ENCODE measurements around the gene FOXD4. TPM values are rescaled to one million over a fixed set of nuclear protein-coding genes. Genes with fewer than 3 reads are reported as not detected.
"Not testable (repeated sequence)": the region's sequence is repeated elsewhere in the genome, so short reads cannot be mapped to it uniquely, and the experiment has no call there.

Gene FOXD4
- 0.06 TPM for polyA plus RNA-seq (2013, experiment 1 of 2)
- polyA plus RNA-seq (2013, experiment 2 of 2): 0.01 TPM

DNA sequence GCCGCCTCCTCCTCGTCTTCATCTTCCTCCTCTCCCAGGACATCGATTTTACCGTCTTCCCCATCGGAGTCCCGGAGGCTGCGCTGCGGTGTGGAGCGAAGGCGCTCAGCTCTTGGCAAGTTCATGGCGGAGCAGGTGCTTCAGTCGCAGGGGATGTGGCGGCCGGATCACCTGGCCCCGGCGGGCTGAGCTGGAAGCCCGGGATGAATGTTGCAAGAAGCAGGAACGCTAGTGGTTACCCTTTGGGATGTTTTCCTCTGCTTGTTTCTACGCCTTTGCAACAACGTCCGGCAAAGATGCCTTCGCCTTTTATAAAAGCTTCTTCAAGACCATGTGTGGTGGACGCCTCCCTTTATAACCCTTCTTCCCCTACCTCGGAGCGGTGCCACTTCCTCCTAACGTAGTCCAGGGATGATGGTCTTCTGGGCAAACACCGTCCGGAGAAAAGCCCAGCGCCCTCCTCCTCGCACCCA lies at the start of gene FOXD4:
Gene FOXD4, minus strand, starts transcription at position 423 of the 473 bp plus-strand sequence. Its CDS starts 298 bp downstream, at position 125.
- not testable (repeated sequence) for H3K4me2 ChIP-seq (ENCODE audit: low read length); H3K23ac ChIP-seq (ENCODE audit: low read length); H3K56ac ChIP-seq (ENCODE audit: low read length); H4K5ac ChIP-seq (ENCODE audit: low read length); H4K8ac ChIP-seq (ENCODE audit: low read depth, low read length); DNase-seq; H3K18ac ChIP-seq (ENCODE audit: low read length); H3K4ac ChIP-seq (ENCODE audit: low read depth, low read length); H3K4me1 ChIP-seq (ENCODE audit: control insufficient read depth, low read depth, low read length); H2BK5ac ChIP-seq (ENCODE audit: low read length); H3K79me1 ChIP-seq (ENCODE audit: low read length); H3K79me2 ChIP-seq (ENCODE audit: control insufficient read depth, insufficient read depth, low read length); H3K9ac ChIP-seq (ENCODE audit: low read length); H2BK120ac ChIP-seq (ENCODE audit: low read depth, low read length); H3K36me3 ChIP-seq (ENCODE audit: control insufficient read depth, insufficient read depth, low read length); H2BK15ac ChIP-seq (replicated peaks; ENCODE audit: low read depth); H3K4me3 ChIP-seq (ENCODE audit: low read length); H3K27ac ChIP-seq (ENCODE audit: low read depth, low read length); H2AK5ac ChIP-seq (ENCODE audit: low read length)
- no CpG with 5 or more reads among the region's 30 CpGs for WGBS (ENCODE audit: extremely low coverage, insufficient coverage, low lambda C conversion rate)
- peaks cover 16% of the 10 kb centered on the region for H3K27me3 ChIP-seq (ENCODE audit: insufficient read depth, low read length, poor library complexity)

DNA sequence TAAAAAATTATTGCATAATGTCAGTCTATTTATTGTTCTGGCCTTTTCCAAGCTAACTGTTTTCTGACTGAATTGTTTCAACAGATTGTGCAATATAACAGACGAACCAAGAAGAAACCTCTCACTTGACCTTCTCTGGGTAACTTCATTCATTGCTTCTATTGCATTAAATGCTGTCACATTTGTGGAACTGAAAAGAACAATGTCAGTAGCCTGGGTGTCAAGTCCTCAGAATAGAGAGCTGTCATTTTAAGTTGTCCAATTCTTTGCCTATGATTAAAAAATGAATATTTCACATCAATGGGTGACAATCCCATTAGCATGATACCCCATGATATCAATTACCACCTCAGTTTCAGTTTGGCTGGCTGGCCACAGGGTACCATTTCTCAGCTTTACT lies 41.7 kb upstream of the FOXD4 start:
- not testable (repeated sequence) for H4K8ac ChIP-seq (ENCODE audit: low read depth, low read length); H3K36me3 ChIP-seq (ENCODE audit: control insufficient read depth, insufficient read depth, low read length); H3K56ac ChIP-seq (ENCODE audit: low read length); H3K9ac ChIP-seq (ENCODE audit: low read length); H3K4me1 ChIP-seq (ENCODE audit: control insufficient read depth, low read depth, low read length); DNase-seq; H2BK15ac ChIP-seq (replicated peaks; ENCODE audit: low read depth); H4K5ac ChIP-seq (ENCODE audit: low read length); H3K79me1 ChIP-seq (ENCODE audit: low read length); H2BK5ac ChIP-seq (ENCODE audit: low read length); H3K27me3 ChIP-seq (ENCODE audit: insufficient read depth, low read length, poor library complexity); H3K4me3 ChIP-seq (ENCODE audit: low read length); H3K18ac ChIP-seq (ENCODE audit: low read length); H3K23ac ChIP-seq (ENCODE audit: low read length); H3K79me2 ChIP-seq (ENCODE audit: control insufficient read depth, insufficient read depth, low read length); H3K4ac ChIP-seq (ENCODE audit: low read depth, low read length); H3K27ac ChIP-seq (ENCODE audit: low read depth, low read length); H2AK5ac ChIP-seq (ENCODE audit: low read length); H3K4me2 ChIP-seq (ENCODE audit: low read length); H2BK120ac ChIP-seq (ENCODE audit: low read depth, low read length)
- no CpG with 5 or more reads among the region's 1 CpG for WGBS (ENCODE audit: extremely low coverage, insufficient coverage, low lambda C conversion rate)

DNA sequence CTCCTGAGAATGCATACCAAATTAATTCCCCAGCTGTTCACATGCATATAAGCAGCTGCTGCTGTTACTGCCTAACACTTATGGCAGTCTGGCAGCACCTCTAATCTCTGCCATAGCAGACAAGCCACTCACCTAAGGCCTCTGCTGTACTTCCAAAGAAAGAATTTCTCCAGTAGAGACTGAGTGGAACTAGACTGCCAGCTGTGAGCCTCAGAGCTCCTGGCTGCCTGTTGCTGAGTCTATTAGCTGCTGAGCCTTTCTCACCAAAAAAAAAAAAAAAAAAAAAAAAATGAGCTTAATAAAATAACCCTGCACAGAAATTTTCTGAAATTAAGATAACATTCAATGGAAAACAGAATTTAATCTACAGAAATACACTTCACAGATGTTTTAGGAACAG lies 33.0 kb upstream of the FOXD4 start:
- H4K8ac ChIP-seq (ENCODE audit: low read depth, low read length); H3K27me3 ChIP-seq (ENCODE audit: insufficient read depth, low read length, poor library complexity); H3K79me1 ChIP-seq (ENCODE audit: low read length); H3K4ac ChIP-seq (ENCODE audit: low read depth, low read length); DNase-seq; H2BK120ac ChIP-seq (ENCODE audit: low read depth, low read length); H3K4me3 ChIP-seq (ENCODE audit: low read length); H3K4me1 ChIP-seq (ENCODE audit: control insufficient read depth, low read depth, low read length); H2BK15ac ChIP-seq (replicated peaks; ENCODE audit: low read depth); H4K5ac ChIP-seq (ENCODE audit: low read length); H3K27ac ChIP-seq (ENCODE audit: low read depth, low read length); H3K79me2 ChIP-seq (ENCODE audit: control insufficient read depth, insufficient read depth, low read length); H3K9ac ChIP-seq (ENCODE audit: low read length); H3K56ac ChIP-seq (ENCODE audit: low read length); H3K4me2 ChIP-seq (ENCODE audit: low read length); H3K18ac ChIP-seq (ENCODE audit: low read length); H3K23ac ChIP-seq (ENCODE audit: low read length); H2AK5ac ChIP-seq (ENCODE audit: low read length); H2BK5ac ChIP-seq (ENCODE audit: low read length); H3K36me3 ChIP-seq (ENCODE audit: control insufficient read depth, insufficient read depth, low read length): not testable (repeated sequence)

DNA sequence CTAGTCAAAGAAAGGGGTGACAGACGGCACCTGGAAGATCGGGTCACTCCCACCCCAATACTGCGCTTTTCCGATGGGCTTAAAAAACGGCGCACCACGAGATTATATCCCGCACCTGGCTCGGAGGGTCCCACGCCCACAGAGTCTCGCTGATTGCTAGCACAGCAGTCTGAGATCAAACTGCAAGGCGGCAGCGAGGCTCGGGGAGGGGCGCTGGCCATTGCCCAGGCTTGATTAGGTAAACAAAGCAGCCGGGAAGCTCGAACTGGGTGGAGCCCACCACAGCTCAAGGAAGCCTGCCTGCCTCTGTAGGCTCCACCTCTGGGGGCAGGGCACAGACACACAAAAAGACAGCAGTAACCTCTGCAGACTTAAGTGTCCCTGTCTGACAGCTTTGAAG lies 21.7 kb upstream of the FOXD4 start:
- no CpG with 5 or more reads among the region's 17 CpGs for WGBS (ENCODE audit: extremely low coverage, insufficient coverage, low lambda C conversion rate)
- H3K4me3 ChIP-seq (ENCODE audit: low read length): not testable (repeated sequence)

DNA sequence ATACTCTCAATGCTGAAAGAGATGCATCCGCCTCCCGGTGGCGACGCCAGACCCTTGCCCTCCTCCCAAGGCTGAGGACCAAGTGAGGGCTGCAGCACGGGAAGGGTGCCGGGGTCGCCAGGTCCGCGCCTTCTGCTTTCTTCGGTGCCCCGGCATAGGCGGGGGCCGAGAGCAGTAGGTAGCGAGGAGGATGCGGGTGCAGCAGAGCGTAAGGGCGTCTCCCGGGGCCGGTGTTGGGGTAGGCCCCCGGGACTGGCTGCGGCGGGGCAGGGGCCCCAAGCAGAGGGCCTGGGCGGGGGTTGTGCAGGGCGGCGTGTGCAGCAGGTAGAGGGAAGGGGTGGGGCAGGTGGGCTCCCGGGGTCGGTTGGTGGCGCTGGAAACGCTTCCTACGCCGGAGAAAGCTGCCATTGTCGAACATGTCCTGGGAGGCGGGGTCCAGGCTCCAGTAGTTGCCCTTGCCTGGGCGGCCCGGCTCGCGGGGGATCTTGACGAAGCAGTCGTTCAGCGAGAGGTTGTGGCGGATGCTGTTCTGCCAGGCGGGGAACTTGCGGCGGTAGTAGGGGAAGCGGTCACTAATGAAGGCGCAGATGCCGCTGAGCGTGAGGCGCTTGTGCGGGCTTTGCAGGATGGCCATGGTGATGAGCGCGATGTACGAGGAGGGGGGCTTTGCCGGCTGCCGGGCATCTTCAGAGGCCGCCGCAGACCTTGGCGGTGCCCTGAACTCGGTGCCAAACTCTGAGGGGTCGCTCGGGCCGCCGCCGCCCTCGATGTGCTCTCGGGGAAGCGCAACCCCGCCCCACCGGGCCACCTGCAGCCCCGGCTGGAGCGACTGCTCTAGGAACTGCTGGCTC lies 848 bp downstream of the FOXD4 start:
- not testable (repeated sequence) for H2BK5ac ChIP-seq (ENCODE audit: low read length); H3K79me2 ChIP-seq (ENCODE audit: control insufficient read depth, insufficient read depth, low read length); H3K4me1 ChIP-seq (ENCODE audit: control insufficient read depth, low read depth, low read length); H3K4me2 ChIP-seq (ENCODE audit: low read length); H3K56ac ChIP-seq (ENCODE audit: low read length); H3K18ac ChIP-seq (ENCODE audit: low read length); H3K23ac ChIP-seq (ENCODE audit: low read length); H2AK5ac ChIP-seq (ENCODE audit: low read length); H3K4ac ChIP-seq (ENCODE audit: low read depth, low read length); H3K27ac ChIP-seq (ENCODE audit: low read depth, low read length); H3K36me3 ChIP-seq (ENCODE audit: control insufficient read depth, insufficient read depth, low read length); H3K79me1 ChIP-seq (ENCODE audit: low read length); H2BK15ac ChIP-seq (replicated peaks; ENCODE audit: low read depth); H2BK120ac ChIP-seq (ENCODE audit: low read depth, low read length); H3K9ac ChIP-seq (ENCODE audit: low read length); H3K4me3 ChIP-seq (ENCODE audit: low read length); H4K5ac ChIP-seq (ENCODE audit: low read length); H4K8ac ChIP-seq (ENCODE audit: low read depth, low read length)
- DNase-seq: peak; percentile 28
- H3K27me3 ChIP-seq (ENCODE audit: insufficient read depth, low read length, poor library complexity): peaks cover 21% of the 10 kb centered on the region
- WGBS (ENCODE audit: extremely low coverage, insufficient coverage, low lambda C conversion rate): no CpG with 5 or more reads among the region's 71 CpGs

More for the DNA sequence above, 21.7 kb upstream of the FOXD4 start:
- not testable (repeated sequence) for H2BK15ac ChIP-seq (replicated peaks; ENCODE audit: low read depth); H2AK5ac ChIP-seq (ENCODE audit: low read length); H3K4me1 ChIP-seq (ENCODE audit: control insufficient read depth, low read depth, low read length); DNase-seq; H4K5ac ChIP-seq (ENCODE audit: low read length); H2BK120ac ChIP-seq (ENCODE audit: low read depth, low read length); H2BK5ac ChIP-seq (ENCODE audit: low read length); H3K56ac ChIP-seq (ENCODE audit: low read length); H4K8ac ChIP-seq (ENCODE audit: low read depth, low read length); H3K18ac ChIP-seq (ENCODE audit: low read length); H3K4ac ChIP-seq (ENCODE audit: low read depth, low read length); H3K4me2 ChIP-seq (ENCODE audit: low read length); H3K27ac ChIP-seq (ENCODE audit: low read depth, low read length); H3K79me1 ChIP-seq (ENCODE audit: low read length); H3K27me3 ChIP-seq (ENCODE audit: insufficient read depth, low read length, poor library complexity); H3K9ac ChIP-seq (ENCODE audit: low read length); H3K23ac ChIP-seq (ENCODE audit: low read length); H3K36me3 ChIP-seq (ENCODE audit: control insufficient read depth, insufficient read depth, low read length); H3K79me2 ChIP-seq (ENCODE audit: control insufficient read depth, insufficient read depth, low read length)

All from mesendoderm (in vitro differentiated cells).